ENCODE data around the gene OGFOD3. TPM values are rescaled to one million over a fixed set of nuclear protein-coding genes. Genes with fewer than 3 reads are reported as not detected.

The OGFOD3 gene
- total and polyA plus RNA-seq, 9 of the 15 experiments (the other 6 are each of a cell fraction or from before 2014, with no cell fraction given) = 0.69 to 44.7 (median 18.9) TPM

- TF ChIP-seq ELF4 (CRISPR knock-in tag; IDR thresholded peaks at IDR 0.05) (no peak), SP1 (CRISPR knock-in tag; IDR thresholded peaks at IDR 0.05) (peak; percentile 56; the same call in 1 of the 2 replicates), MXD1 (CRISPR knock-in tag; IDR thresholded peaks at IDR 0.05; ENCODE audit: borderline replicate concordance, poor library complexity, severe bottlenecking) (no peak), SMARCC2 (IDR thresholded peaks at IDR 0.05; ENCODE audit: low read depth) (no peak), ZKSCAN1 (IDR thresholded peaks at IDR 0.05; ENCODE audit: low read depth, low read length) (no peak), DNMT1 (IDR thresholded peaks at IDR 0.05) (no peak), ZNF347 (CRISPR knock-in tag; IDR thresholded peaks at IDR 0.05; ENCODE audit: low read depth) (no peak), ZNF699 (CRISPR knock-in tag; IDR thresholded peaks at IDR 0.05; ENCODE audit: insufficient replicate concordance) (no peak), STAG1 (CRISPR knock-in tag; IDR thresholded peaks at IDR 0.05; ENCODE audit: borderline replicate concordance) (peak; percentile 68), PATZ1 (CRISPR knock-in tag; IDR thresholded peaks at IDR 0.05; ENCODE audit: borderline replicate concordance) (no peak), ZKSCAN3 (CRISPR knock-in tag; IDR thresholded peaks at IDR 0.05) (no peak), XRCC4 (IDR thresholded peaks at IDR 0.05; ENCODE audit: extremely low read depth, insufficient read depth, insufficient read length) (no peak), ZNF780A (CRISPR knock-in tag; IDR thresholded peaks at IDR 0.05) (no peak), ZNF224 (CRISPR knock-in tag; IDR thresholded peaks at IDR 0.05) (peak; percentile 46; the same call in 1 of the 2 replicates), NFRKB (IDR thresholded peaks at IDR 0.05; ENCODE audit: low read depth) (no peak), GTF2E2 (tag; IDR thresholded peaks at IDR 0.05) (no peak), ZNF24 (IDR thresholded peaks at IDR 0.05) (no peak)
- TF ChIP-seq, protein P1, sequence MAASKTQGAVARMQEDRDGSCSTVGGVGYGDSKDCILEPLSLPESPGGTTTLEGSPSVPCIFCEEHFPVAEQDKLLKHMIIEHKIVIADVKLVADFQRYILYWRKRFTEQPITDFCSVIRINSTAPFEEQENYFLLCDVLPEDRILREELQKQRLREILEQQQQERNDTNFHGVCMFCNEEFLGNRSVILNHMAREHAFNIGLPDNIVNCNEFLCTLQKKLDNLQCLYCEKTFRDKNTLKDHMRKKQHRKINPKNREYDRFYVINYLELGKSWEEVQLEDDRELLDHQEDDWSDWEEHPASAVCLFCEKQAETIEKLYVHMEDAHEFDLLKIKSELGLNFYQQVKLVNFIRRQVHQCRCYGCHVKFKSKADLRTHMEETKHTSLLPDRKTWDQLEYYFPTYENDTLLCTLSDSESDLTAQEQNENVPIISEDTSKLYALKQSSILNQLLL (CRISPR knock-in tag; IDR thresholded peaks at IDR 0.05; ENCODE audit: borderline replicate concordance) = no peak
- TF ChIP-seq, protein P2, sequence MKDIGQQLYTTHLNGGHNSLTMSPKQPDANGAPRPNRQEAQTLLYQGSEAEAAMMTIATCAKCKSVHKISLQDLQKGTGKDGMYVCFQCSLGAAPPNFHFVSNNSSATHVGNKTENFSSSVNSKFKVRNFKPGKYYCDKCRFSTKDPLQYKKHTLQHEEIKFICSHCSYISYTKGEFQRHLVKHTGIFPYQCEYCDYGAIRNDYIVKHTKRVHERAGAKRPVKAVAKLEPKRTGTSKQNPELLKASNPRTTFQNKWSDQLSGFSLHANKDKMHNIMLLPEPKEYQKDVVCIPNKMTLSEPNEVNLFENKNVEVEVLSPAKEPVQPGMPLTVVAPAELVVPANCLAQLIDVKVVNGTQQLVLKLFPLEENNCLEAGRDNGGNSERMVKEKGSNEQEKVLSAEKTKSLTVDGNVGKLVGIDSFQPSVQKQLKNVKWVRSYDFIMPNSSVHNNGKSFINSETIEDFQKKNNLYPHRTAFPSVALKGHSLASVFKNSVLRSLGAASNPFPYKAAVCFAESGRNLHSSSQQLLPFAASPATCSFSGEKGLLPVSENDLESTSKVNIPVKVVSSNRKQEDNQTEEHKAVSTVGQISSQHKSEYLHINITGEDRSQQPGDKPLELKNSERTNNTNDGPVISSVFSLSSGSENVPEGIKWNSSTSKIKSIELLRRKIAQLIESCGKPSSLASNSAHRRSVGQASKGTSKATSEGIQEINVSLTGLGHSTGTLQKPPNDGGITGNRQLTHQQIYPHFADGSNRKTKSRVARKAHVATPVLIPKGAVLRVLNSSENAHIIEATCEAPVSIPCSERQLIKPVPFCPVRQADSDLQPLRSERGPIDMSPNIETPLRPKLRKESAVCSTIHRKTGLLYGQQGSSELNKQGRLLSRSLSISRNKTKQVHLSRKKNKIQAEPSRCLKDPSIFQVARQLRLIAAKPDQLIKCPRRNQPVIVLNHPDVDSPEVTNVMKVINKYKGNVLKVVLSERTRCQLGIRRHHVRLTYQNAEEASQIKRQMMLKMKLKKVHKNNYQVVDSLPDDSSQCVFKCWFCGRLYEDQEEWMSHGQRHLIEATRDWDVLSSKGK (CRISPR knock-in tag; IDR thresholded peaks at IDR 0.05) = no peak
- TF ChIP-seq, protein P3, sequence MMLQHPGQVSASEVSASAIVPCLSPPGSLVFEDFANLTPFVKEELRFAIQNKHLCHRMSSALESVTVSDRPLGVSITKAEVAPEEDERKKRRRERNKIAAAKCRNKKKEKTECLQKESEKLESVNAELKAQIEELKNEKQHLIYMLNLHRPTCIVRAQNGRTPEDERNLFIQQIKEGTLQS (IDR thresholded peaks at IDR 0.05) = no peak
- TF ChIP-seq, protein P3 (CRISPR knock-in tag; conservative IDR thresholded peaks at IDR 0.05) = 0 out of 2 replicates have a peak, but pooled peaks have one; percentile 60
Observed at GRCh38 chr17:82414548-82415281, 3.7 kb downstream of the OGFOD3 start (continued).
